H1 (cell line): ENCODE results near the gene ASXL1. TPM values are rescaled to one million over a fixed set of nuclear protein-coding genes. Genes with fewer than 3 reads are reported as not detected.

Experiments used
- CTCF ChIA-PET: fragments of 300-600 bp; sonication (Branson Sonifier 250); formaldehyde crosslinking; loops from one replicate; lab custom pipeline; 2021; ENCODE audit not compliant: partially characterized antibody; lab: Charles Lee
- POLR2A ChIA-PET: fragments of 300-600 bp; sonication (Branson Sonifier 250); formaldehyde crosslinking; loops from one replicate; lab custom pipeline; 2021; ENCODE audit warnings: inconsistent platforms; ENCODE audit not compliant: partially characterized antibody; lab: Charles Lee
- DNase-seq, 2 experiments: peaks; one replicate each; pipeline versions ENCODE4 v3.0.0 to v3.0.0-alpha.2; 2010 to 2022; ENCODE audit warnings: low spot score in 2 of 2, low read depth in 1 of 2, mixed read lengths in 1 of 2
- FAIRE-seq: peaks from 2 replicates; lab custom pipeline; 2011; peaks lifted over from hg19 to GRCh38; lab: Jason Lieb, UNC
- H2AFZ ChIP-seq: 2 replicates; pipeline ENCODE4 v1.8.1; 2012; ENCODE audit warnings: low read length, inconsistent platforms
- H2AK5ac ChIP-seq: 2 replicates; pipeline ENCODE4 v1.6.1; 2013; ENCODE audit warnings: low read depth, low read length
- H2BK120ac ChIP-seq: replicated peaks from 2 replicates; pipeline ENCODE3; 2013; ENCODE audit warnings: low read depth, low read length, inconsistent platforms
- H2BK12ac ChIP-seq: 2 replicates; pipeline ENCODE4 v1.6.1; 2013; ENCODE audit warnings: low read depth, low read length
- H2BK15ac ChIP-seq: 2 replicates; pipeline ENCODE4 v1.6.1; 2013; ENCODE audit warnings: low read length
- H2BK20ac ChIP-seq: 2 replicates; pipeline ENCODE4 v1.6.1; 2013; ENCODE audit warnings: low read length
- H2BK5ac ChIP-seq: 2 replicates; pipeline ENCODE4 v1.6.1; 2013; ENCODE audit warnings: low read depth, low read length
- H3K14ac ChIP-seq: 2 replicates; pipeline ENCODE4 v1.6.1; 2013; ENCODE audit warnings: inconsistent platforms; ENCODE audit not compliant: insufficient read length
- H3K18ac ChIP-seq: 2 replicates; pipeline ENCODE4 v1.6.1; 2013; ENCODE audit warnings: low read length; ENCODE audit errors: extremely low read depth
- H3K23ac ChIP-seq: 2 replicates; pipeline ENCODE4 v1.6.1; 2013; ENCODE audit warnings: inconsistent platforms; ENCODE audit not compliant: insufficient read length
- H3K23me2 ChIP-seq: 2 replicates; pipeline ENCODE4 v1.6.1; 2013; ENCODE audit warnings: low read depth, low read length
- H3K27ac ChIP-seq: 2 replicates; pipeline ENCODE4 v1.6.1; 2011; ENCODE audit warnings: low read depth, low read length, inconsistent platforms
- H3K27me3 ChIP-seq, 4 experiments: replicated peaks in 1 of 4; 1 replicate in 1 of 4; 2 replicates in 3 of 4; pipeline versions ENCODE4 v1.6.1 to v1.8.1; 2011 to 2013; ENCODE audit warnings: low read length in 3 of 4, mild to moderate bottlenecking in 3 of 4, inconsistent platforms in 2 of 4, mixed read lengths in 2 of 4, moderate library complexity in 1 of 4; ENCODE audit not compliant: control insufficient read depth in 3 of 4, insufficient read depth in 3 of 4; ENCODE audit errors: extremely low read depth in 1 of 4
- H3K36me3 ChIP-seq, 4 experiments: 2 replicates each; pipeline versions ENCODE4 v1.6.1 to v1.8.1; 2011 to 2013; ENCODE audit warnings: mild to moderate bottlenecking in 4 of 4, low read length in 3 of 4, moderate library complexity in 2 of 4, control low read depth in 1 of 4, inconsistent platforms in 1 of 4; ENCODE audit not compliant: insufficient read depth in 4 of 4, control insufficient read depth in 2 of 4
- H3K4ac ChIP-seq: replicated peaks from 2 replicates; pipeline ENCODE3; 2013; ENCODE audit warnings: low read length, low read depth, mixed read lengths, inconsistent platforms; ENCODE audit not compliant: insufficient read length
- H3K4me1 ChIP-seq, 4 experiments: replicated peaks in 1 of 4; 1 replicate in 1 of 4; 2 replicates in 3 of 4; pipeline versions ENCODE4 v1.6.1 to v1.8.1; 2011 to 2013; ENCODE audit warnings: low read length in 3 of 4, inconsistent platforms in 2 of 4, mixed read lengths in 1 of 4; ENCODE audit not compliant: insufficient read depth in 4 of 4, control insufficient read depth in 3 of 4
- H3K4me2 ChIP-seq, 2 experiments: 2 replicates each; pipeline versions ENCODE4 v1.6.1 to v1.8.1; 2011 to 2013; ENCODE audit warnings: low read depth in 2 of 2, low read length in 2 of 2, control low read depth in 1 of 2, inconsistent platforms in 1 of 2, mild to moderate bottlenecking in 1 of 2; ENCODE audit not compliant: insufficient read depth in 1 of 2
- H3K4me3 ChIP-seq, 4 experiments: fragments of 200-600, 300-600 bp in 1 of 4; sonication (generic), shearing (Covaris generic), sonication (Bioruptor Twin) in 1 of 4; 2 replicates each; pipeline versions ENCODE4 v1.5.1 to v1.8.1; 2011 to 2016; ENCODE audit warnings: low read length in 4 of 4, low read depth in 3 of 4, control low read depth in 2 of 4, inconsistent platforms in 2 of 4, mild to moderate bottlenecking in 2 of 4, mixed read lengths in 1 of 4, moderate library complexity in 1 of 4; ENCODE audit not compliant: insufficient read depth in 2 of 4; ENCODE audit errors: extremely low read depth in 1 of 4
- H3K56ac ChIP-seq: replicated peaks from 2 replicates; pipeline ENCODE3; 2013; ENCODE audit warnings: low read depth, mild to moderate bottlenecking, mixed read lengths, low read length, inconsistent platforms; ENCODE audit not compliant: insufficient read length
- H3K79me1 ChIP-seq: 2 replicates; pipeline ENCODE4 v1.6.1; 2013; ENCODE audit warnings: low read depth, low read length, control low read depth
- H3K79me2 ChIP-seq, 2 experiments: 2 replicates each; pipeline versions ENCODE4 v1.6.1 to v1.8.1; 2012 to 2013; ENCODE audit warnings: low read length in 2 of 2, mild to moderate bottlenecking in 2 of 2, inconsistent platforms in 1 of 2; ENCODE audit not compliant: insufficient read depth in 2 of 2, control insufficient read depth in 1 of 2
- H3K9ac ChIP-seq, 4 experiments: replicated peaks in 1 of 4; 1 replicate in 1 of 4; 2 replicates in 3 of 4; pipeline versions ENCODE4 v1.6.1 to v1.8.1; 2011 to 2013; ENCODE audit warnings: low read depth in 3 of 4, low read length in 3 of 4, control low read depth in 2 of 4, mild to moderate bottlenecking in 2 of 4, moderate library complexity in 2 of 4, inconsistent platforms in 1 of 4; ENCODE audit errors: extremely low read depth in 1 of 4
- H3K9me3 ChIP-seq, 2 experiments: 2 replicates each; pipeline versions ENCODE4 v1.6.1 to v1.8.1; 2012 to 2013; ENCODE audit warnings: mild to moderate bottlenecking in 2 of 2, moderate library complexity in 2 of 2, control low read depth in 1 of 2, inconsistent platforms in 1 of 2, low read depth in 1 of 2, low read length in 1 of 2, mixed read lengths in 1 of 2; ENCODE audit not compliant: insufficient read depth in 2 of 2
- H4K20me1 ChIP-seq, 2 experiments: replicated peaks in 1 of 2; 2 replicates each; pipeline versions ENCODE3 to v1.8.1; 2011 to 2013; ENCODE audit warnings: inconsistent platforms in 2 of 2, low read length in 2 of 2, mild to moderate bottlenecking in 1 of 2; ENCODE audit not compliant: insufficient read depth in 2 of 2, control insufficient read depth in 1 of 2
- H4K5ac ChIP-seq: 2 replicates; pipeline ENCODE4 v1.6.1; 2013; ENCODE audit warnings: low read length, low read depth, mixed read lengths, inconsistent platforms; ENCODE audit not compliant: insufficient read length
- H4K8ac ChIP-seq: 2 replicates; pipeline ENCODE4 v1.8.0; 2013; ENCODE audit warnings: mild to moderate bottlenecking, moderate library complexity, low read length, inconsistent platforms; ENCODE audit not compliant: insufficient read depth; ENCODE audit errors: extremely low read depth
- H4K91ac ChIP-seq: replicated peaks from 2 replicates; pipeline ENCODE3; 2013; ENCODE audit warnings: low read length, mixed read lengths, inconsistent platforms; ENCODE audit not compliant: insufficient read length
- CEBPB ChIP-seq: IDR thresholded peaks from 2 replicates; pipeline ENCODE4 v1.6.1; 2012; ENCODE audit warnings: low read depth, low read length
- CHD1 ChIP-seq: IDR thresholded peaks from 2 replicates; pipeline ENCODE4 v1.6.1; 2012; ENCODE audit warnings: low read depth, low read length, improper control_type of control experiment
- CHD2 ChIP-seq: IDR thresholded peaks from 2 replicates; pipeline ENCODE4 v1.6.1; 2012; ENCODE audit warnings: low read length, improper control_type of control experiment
- CTBP2 ChIP-seq: IDR thresholded peaks from 2 replicates; pipeline ENCODE4 v1.7.0; 2011; ENCODE audit warnings: borderline replicate concordance, mild to moderate bottlenecking, moderate library complexity, mixed read lengths, low read length; ENCODE audit not compliant: insufficient read depth, insufficient read length
- EP300 ChIP-seq, 2 experiments: IDR thresholded peaks; 1 replicate in 1 of 2; 2 replicates in 1 of 2; pipeline ENCODE4 v1.6.1; 2011 to 2012; ENCODE audit warnings: low read depth in 2 of 2, low read length in 2 of 2, mild to moderate bottlenecking in 2 of 2, borderline replicate concordance in 1 of 2, inconsistent platforms in 1 of 2, moderate library complexity in 1 of 2
- GTF2F1 ChIP-seq: IDR thresholded peaks from 2 replicates; pipeline ENCODE4 v1.6.1; 2012; ENCODE audit warnings: low read depth, low read length, improper control_type of control experiment, borderline replicate concordance
- KDM5A ChIP-seq: fragments of 200-600 bp; IDR thresholded peaks from 2 replicates; pipeline ENCODE4 v1.7.1; 2012; ENCODE audit warnings: mild to moderate bottlenecking, low read length, inconsistent platforms, mixed read lengths
- MAFK ChIP-seq: IDR thresholded peaks from 2 replicates; pipeline ENCODE4 v1.6.1; 2012; ENCODE audit warnings: low read depth, mild to moderate bottlenecking, improper control_type of control experiment, low read length
- PHF8 ChIP-seq: fragments of 200-600 bp; sonication (generic); conservative IDR thresholded peaks from 2 replicates; pipeline ENCODE4 v1.7.1; 2012; ENCODE audit warnings: low read depth, mild to moderate bottlenecking, inconsistent platforms, low read length, moderate library complexity
- POLR2A ChIP-seq, 2 experiments: IDR thresholded peaks; 1 replicate in 1 of 2; 2 replicates in 1 of 2; pipeline ENCODE4 v1.6.1; 2011; ENCODE audit warnings: low read depth in 2 of 2, low read length in 2 of 2, mild to moderate bottlenecking in 2 of 2; ENCODE audit errors: control extremely low read depth in 1 of 2
- RBBP5 ChIP-seq: IDR thresholded peaks from 2 replicates; pipeline ENCODE4 v1.7.1; 2012; ENCODE audit warnings: low read depth, mild to moderate bottlenecking, inconsistent platforms, low read length, moderate library complexity, borderline replicate concordance
- TAF7 ChIP-seq: optimal IDR thresholded peaks from 2 replicates; pipeline ENCODE3; 2011; ENCODE audit warnings: low read depth, mild to moderate bottlenecking, inconsistent platforms, low read length, moderate library complexity, borderline replicate concordance
- ZNF274 ChIP-seq: IDR thresholded peaks from 2 replicates; pipeline ENCODE4 v1.7.0; 2012; ENCODE audit warnings: low read length, borderline replicate concordance; ENCODE audit errors: extremely low read depth
- WGBS, 2 experiments: shearing (Covaris generic) in 1 of 2; methylation state at CpG; one replicate each; pipeline versions ENCODE4 v1.1.6 to v1.1.7; 2013 to 2015; ENCODE audit warnings: low lambda C conversion rate in 2 of 2, mixed read lengths in 2 of 2, inconsistent platforms in 1 of 2, low coverage in 1 of 2, missing lambda C conversion rate in 1 of 2; ENCODE audit not compliant: insufficient replicate concordance in 2 of 2, insufficient coverage in 1 of 2, insufficient read length in 1 of 2; ENCODE audit errors: extremely low coverage in 1 of 2, missing lambda C conversion rate in 1 of 2; 5-methylcytosine and 5-hydroxymethylcytosine counted together
- polyA plus RNA-seq, 7 experiments: library from polyadenylated mRNA; depleted of rRNA in 3 of 7; stranded (reverse) in 5 of 7; unstranded in 2 of 7; fragments of >200 nt in 5 of 7; fragments of 200-250 nt in 2 of 7; gene quantifications; 1 replicate in 5 of 7; 2 replicates in 1 of 7; 4 replicates in 1 of 7; pipeline versions ENCODE4 v1.2.1 to v1.2.3, GENCODE V29; 2011 to 2013; ENCODE audit warnings: missing spikeins in 2 of 7, mixed read lengths in 2 of 7
- total RNA-seq: library from RNA; stranded (reverse); fragmentation: NEBNext Ultra II Directional; extraction: Animal tissue kit (Norgen Biotek cat#: 25700); gene quantifications from 2 replicates; pipeline ENCODE4 v1.2.1, GENCODE V29; 2021

ASXL1 gene
- total and polyA plus RNA-seq, 2 of the 8 experiments (the other 6 are each of a cell fraction or from before 2014, with no cell fraction given) = 10.6 to 26.5 TPM

GRCh38 chr20:32363492-32363891 lies 5.4 kb downstream of the ASXL1 start:
- ChIA-PET CTCF (interaction anchor here (1.0 kb wide), 1 partner anchor 19 kb away, joined by 5 read pairs; no protein-coding TSS in a partner anchor), POLR2A (interaction anchor here (0.6 kb wide), 1 partner anchor 120 kb away, joined by 3 read pairs; no protein-coding TSS in a partner anchor)
- H3K4me1 ChIP-seq = peaks cover 0 to 3% (median 0%) of the 10 kb centered on the region in 4 experiments; a peak in 2 of 7 replicates
- H3K4me3 ChIP-seq = no peak overlapping the region
- H3K56ac ChIP-seq = no peak overlapping the region
- H3K4me2 ChIP-seq = no peak overlapping the region
- WGBS, 2 experiments = 90% methylated on average over 2 of the region's 2 CpGs; no CpG with 5 or more reads in 1 of the 2 experiments
- H3K9me3 ChIP-seq = no peaks in the 10 kb centered on the region; a peak in 1 of 4 replicates
- H3K79me2 ChIP-seq = peaks cover 7 to 44% of the 10 kb centered on the region in 2 experiments
- H3K36me3 ChIP-seq = 0 out of 8 replicates have a peak, but pooled peaks cover 0 to 2% (median 0%) of the 10 kb centered on the region in 4 experiments
- H2BK20ac ChIP-seq = no peak overlapping the region
- H4K20me1 ChIP-seq = peaks cover 38 to 45% of the 10 kb centered on the region in 2 experiments
- H2AK5ac ChIP-seq = no peak overlapping the region
- H2BK5ac ChIP-seq = no peak overlapping the region
- H2BK15ac ChIP-seq = no peak overlapping the region
- no peak overlapping the region for H4K8ac ChIP-seq
- no peak overlapping the region for H2BK12ac ChIP-seq
- H2BK120ac ChIP-seq = no peak overlapping the region
- no peak overlapping the region for H2AFZ ChIP-seq
- H3K23ac ChIP-seq = no peak overlapping the region
- H3K27me3 ChIP-seq = peaks cover 16 to 45% (median 37%) of the 10 kb centered on the region in 4 experiments
- no peak overlapping the region for H3K18ac ChIP-seq
- FAIRE-seq (no peak), DNase-seq (no peak)
- H4K91ac ChIP-seq = no peak overlapping the region
- no peak overlapping the region for H4K5ac ChIP-seq
- no peak overlapping the region for H3K9ac ChIP-seq
- H3K4ac ChIP-seq = no peak overlapping the region
- no peak overlapping the region for H3K27ac ChIP-seq
- no peaks in the 10 kb centered on the region; the same call in 1 of the 2 replicates for H3K23me2 ChIP-seq
- no peaks in the 10 kb centered on the region for H3K79me1 ChIP-seq
- no peak overlapping the region for H3K14ac ChIP-seq
- TF ChIP-seq PHF8 = no peak
- TF ChIP-seq EP300 (IDR thresholded peaks at IDR 0.05; ENCODE audit: borderline replicate concordance in 1 of 2, low read depth in 2 of 2, low read length in 2 of 2) = no peak
- no peak for TF ChIP-seq CEBPB
- TF ChIP-seq MAFK = no peak
- no peak for TF ChIP-seq CTBP2
- no peak for TF ChIP-seq POLR2A (IDR thresholded peaks at IDR 0.05; ENCODE audit: control extremely low read depth in 1 of 2, low read depth in 2 of 2, low read length in 2 of 2)
- TF ChIP-seq RBBP5 = no peak
- TF ChIP-seq ZNF274 = no peak
- no peak for TF ChIP-seq GTF2F1
- TF ChIP-seq TAF7 = no peak
- no peak for TF ChIP-seq CHD1
- TF ChIP-seq KDM5A = no peak
- TF ChIP-seq CHD2 = no peak
